Epidermal melanocyte (primary cell): Measurements from ENCODE around the gene RNF114.
"Not testable (repeated sequence)": the region's sequence is repeated elsewhere in the genome, so short reads cannot be mapped to it uniquely, and the experiment has no call there.

Source experiments
- DNase-seq: peaks from one replicate; pipeline ENCODE4 v3.0.0; 2011; ENCODE audit warnings: low spot score; ENCODE audit not compliant: insufficient read length

Gene RNF114

GRCh38 chr20:49928411-49929141 lies 7.6 kb upstream of the RNF114 start:
- DNase-seq: peak; percentile 96

GRCh38 chr20:49929142-49929494 lies 7.1 kb upstream of the RNF114 start:
- no peak for DNase-seq

- DNase-seq: no peak
Observed at GRCh38 chr20:49935746-49936152, 448 bp upstream of the RNF114 start.

- peak; percentile 30 for DNase-seq
Observed at GRCh38 chr20:49937027-49937929, 1.1 kb downstream of the RNF114 start.

GRCh38 chr20:49938173-49939163 lies 2.3 kb downstream of the RNF114 start:
- DNase-seq: no peak

- no peak for DNase-seq
Observed at GRCh38 chr20:49941456-49941855, 5.3 kb downstream of the RNF114 start.

GRCh38 chr20:49942303-49942702 lies 6.1 kb downstream of the RNF114 start:
- no peak for DNase-seq

- no peak for DNase-seq
Observed at GRCh38 chr20:49942942-49943341, 6.7 kb downstream of the RNF114 start.

GRCh38 chr20:49945306-49945700 lies 9.1 kb downstream of the RNF114 start:
- DNase-seq: no peak

- no peak for DNase-seq
Observed at GRCh38 chr20:49945701-49946477, 9.7 kb downstream of the RNF114 start.

GRCh38 chr20:49948178-49948577 lies 12.0 kb downstream of the RNF114 start:
- DNase-seq: no peak

- DNase-seq: no peak
Observed at GRCh38 chr20:49948809-49949507, 12.8 kb downstream of the RNF114 start.

- DNase-seq: no peak
Observed at GRCh38 chr20:49951151-49951550, 15.0 kb downstream of the RNF114 start.

- no peak for DNase-seq
Observed at GRCh38 chr20:49955167-49955566, 19.0 kb downstream of the RNF114 start.

- DNase-seq: not testable (repeated sequence)
Observed at GRCh38 chr20:49955830-49956396, 19.7 kb downstream of the RNF114 start.

GRCh38 chr20:49956689-49957088 lies 20.5 kb downstream of the RNF114 start:
- no peak for DNase-seq

- DNase-seq: not testable (repeated sequence)
Observed at GRCh38 chr20:49957089-49957938, 21.1 kb downstream of the RNF114 start.

GRCh38 chr20:49961413-49961812 lies 25.2 kb downstream of the RNF114 start:
- DNase-seq: no peak
